ENCODE data around the gene SLC1A3.
A peak's percentile ranks its signal among the peaks of the same experiment; 100 is the strongest.

SLC1A3 gene

DNA sequence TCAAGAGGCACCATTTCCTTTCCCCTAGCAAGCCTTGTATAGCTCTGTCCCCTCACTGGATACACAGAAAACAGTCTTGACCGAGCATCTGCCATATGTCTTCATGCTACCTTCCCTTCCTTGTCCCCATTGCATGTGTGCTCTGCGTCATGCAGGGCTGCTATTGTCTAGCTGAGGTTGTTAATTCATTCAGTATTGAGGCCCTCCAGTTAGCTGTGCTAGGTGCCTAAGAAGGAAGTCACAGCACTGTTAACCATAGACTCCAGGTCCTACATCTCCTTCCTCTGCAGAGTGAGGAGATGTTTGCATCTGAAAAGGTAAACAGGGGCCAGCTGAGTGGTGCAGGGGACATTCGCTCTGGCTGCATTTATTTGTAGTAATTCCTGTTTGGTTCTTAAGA lies 48.2 kb downstream of the SLC1A3 start:
- no peak overlapping the region for H3K4me3 ChIP-seq (ENCODE audit: low read length)
- TF ChIP-seq, protein P1, sequence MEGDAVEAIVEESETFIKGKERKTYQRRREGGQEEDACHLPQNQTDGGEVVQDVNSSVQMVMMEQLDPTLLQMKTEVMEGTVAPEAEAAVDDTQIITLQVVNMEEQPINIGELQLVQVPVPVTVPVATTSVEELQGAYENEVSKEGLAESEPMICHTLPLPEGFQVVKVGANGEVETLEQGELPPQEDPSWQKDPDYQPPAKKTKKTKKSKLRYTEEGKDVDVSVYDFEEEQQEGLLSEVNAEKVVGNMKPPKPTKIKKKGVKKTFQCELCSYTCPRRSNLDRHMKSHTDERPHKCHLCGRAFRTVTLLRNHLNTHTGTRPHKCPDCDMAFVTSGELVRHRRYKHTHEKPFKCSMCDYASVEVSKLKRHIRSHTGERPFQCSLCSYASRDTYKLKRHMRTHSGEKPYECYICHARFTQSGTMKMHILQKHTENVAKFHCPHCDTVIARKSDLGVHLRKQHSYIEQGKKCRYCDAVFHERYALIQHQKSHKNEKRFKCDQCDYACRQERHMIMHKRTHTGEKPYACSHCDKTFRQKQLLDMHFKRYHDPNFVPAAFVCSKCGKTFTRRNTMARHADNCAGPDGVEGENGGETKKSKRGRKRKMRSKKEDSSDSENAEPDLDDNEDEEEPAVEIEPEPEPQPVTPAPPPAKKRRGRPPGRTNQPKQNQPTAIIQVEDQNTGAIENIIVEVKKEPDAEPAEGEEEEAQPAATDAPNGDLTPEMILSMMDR (IDR thresholded peaks at IDR 0.05; ENCODE audit: insufficient read depth, low read depth, low read length, missing control alignments) = no peak
- no peak for DNase-seq (ENCODE audit: low read depth)

DNA sequence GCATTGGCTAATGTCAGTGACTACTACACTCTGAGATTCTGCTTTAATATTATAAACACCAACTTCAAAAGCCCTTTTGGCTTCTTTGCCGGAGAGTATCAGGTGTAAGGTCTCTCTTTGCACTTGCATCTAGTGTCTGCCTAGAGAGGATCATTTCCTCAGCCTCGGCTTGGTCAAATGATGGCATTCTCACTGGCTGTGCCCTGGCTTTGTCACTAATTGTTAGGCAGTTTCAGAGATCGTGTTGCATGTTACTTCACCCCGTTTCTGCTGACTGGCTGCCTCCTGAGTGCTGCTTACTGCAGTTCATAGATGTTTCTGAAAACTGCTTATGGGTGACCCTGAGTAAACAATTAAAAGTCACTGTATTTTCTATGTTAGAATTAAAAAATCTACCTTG lies 48.8 kb downstream of the SLC1A3 start:
- TF ChIP-seq, protein P1 (IDR thresholded peaks at IDR 0.05; ENCODE audit: insufficient read depth, low read depth, low read length, missing control alignments) = no peak
- DNase-seq (ENCODE audit: low read depth) = peak; percentile 11
- no peak overlapping the region for H3K4me3 ChIP-seq (ENCODE audit: low read length)

DNA sequence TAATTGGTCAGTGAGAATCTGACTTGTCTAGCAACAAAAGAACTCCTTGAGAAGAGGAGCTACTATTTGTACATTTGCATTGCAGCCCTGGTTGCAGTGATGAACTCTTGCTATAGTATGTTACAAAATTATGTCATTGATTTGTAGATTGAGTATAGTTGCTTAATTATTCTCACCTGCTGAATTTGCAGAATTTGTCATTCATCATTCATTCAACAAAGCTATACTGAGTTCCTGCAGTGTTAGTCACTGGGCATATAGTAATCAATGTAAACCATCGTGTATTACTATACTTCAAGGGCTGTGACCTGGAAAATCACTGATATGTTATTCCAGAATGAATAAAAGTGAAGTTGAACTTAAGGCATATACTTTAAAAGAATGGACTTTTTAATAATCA lies 50.1 kb downstream of the SLC1A3 start:
- peak; percentile 78 for DNase-seq (ENCODE audit: low read depth)
- TF ChIP-seq, protein P1 (IDR thresholded peaks at IDR 0.05; ENCODE audit: insufficient read depth, low read depth, low read length, missing control alignments) = no peak
- no peak overlapping the region for H3K4me3 ChIP-seq (ENCODE audit: low read length)

DNA sequence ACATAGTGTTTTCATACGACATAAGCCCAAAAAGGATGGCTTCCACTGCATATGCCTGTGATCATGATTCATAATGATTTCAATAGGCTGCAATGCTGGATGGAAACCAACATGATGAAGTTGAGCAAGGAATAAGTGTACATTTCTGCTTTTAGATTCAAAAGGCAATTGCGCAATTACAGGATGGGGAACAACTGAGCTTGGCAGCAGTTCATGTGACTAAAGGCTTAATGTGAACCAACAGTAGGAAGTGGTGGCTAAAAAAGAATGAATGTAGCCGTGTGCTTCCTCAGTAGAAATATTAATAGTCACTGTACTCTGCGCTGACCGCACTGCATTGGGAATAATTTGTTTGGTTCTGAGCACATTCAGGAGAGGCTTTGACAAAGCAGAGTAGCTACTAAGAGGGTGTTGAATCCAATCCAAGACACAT lies 51.2 kb downstream of the SLC1A3 start:
- no peak overlapping the region for H3K4me3 ChIP-seq (ENCODE audit: low read length)
- peak; percentile 99 for DNase-seq (ENCODE audit: low read depth)
- TF ChIP-seq, protein P1 (IDR thresholded peaks at IDR 0.05; ENCODE audit: insufficient read depth, low read depth, low read length, missing control alignments) = no peak

DNA sequence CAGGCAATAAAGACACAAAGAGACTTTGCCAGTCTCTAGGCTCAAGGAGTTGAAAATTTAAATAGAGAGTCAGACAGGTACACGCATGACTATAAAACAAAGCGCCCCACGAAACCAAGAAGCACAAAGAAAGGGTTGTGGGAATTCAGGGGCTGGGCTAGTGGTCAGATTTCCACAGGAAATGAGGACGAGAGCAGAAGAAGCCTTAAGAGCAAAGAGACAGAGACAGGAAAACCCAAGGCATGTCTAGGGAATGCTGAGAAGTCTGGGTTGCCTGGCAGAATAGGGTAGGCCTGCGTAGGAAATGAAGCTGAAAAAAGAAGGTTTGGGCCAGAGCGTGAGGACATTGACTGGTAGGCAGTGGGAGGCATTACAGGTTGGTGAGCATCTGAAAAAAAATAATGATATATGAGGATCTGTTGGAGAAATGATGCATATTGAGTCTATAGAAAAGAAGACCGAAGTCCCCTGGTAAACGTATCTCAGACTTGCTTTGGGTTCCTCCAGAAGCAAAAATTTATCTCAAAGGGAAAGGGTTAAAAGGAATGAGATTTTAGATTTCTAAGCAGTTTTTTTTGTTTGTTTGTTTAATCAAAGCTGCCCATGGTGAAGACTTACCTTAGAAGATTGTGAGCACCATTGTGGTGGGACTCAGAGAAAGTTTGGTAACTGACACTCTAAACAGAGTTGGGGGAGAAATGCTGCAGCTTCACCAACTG lies 51.8 kb downstream of the SLC1A3 start:
- TF ChIP-seq, protein P1 (IDR thresholded peaks at IDR 0.05; ENCODE audit: insufficient read depth, low read depth, low read length, missing control alignments) = no peak
- DNase-seq (ENCODE audit: low read depth) = no peak
- H3K4me3 ChIP-seq (ENCODE audit: low read length) = no peak overlapping the region

DNA sequence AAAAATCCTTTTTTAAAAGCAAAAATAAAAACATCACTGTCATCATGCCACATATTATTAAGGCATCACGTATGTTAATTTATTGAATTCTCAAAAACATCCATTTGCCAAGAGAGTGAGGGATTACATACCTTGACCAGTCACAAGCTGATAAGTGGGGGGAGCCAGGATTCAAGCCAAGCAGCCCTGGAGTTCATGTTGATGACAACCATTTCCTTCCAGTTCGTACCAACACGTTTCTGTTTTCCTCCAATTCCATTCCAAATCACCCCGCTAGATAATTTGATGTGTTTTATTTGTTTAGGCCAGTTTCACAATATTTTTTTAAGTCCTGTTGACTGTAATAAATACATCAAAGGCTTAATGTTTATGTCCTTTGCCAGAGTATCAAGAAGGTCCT lies 53.0 kb downstream of the SLC1A3 start:
- no peak overlapping the region for H3K4me3 ChIP-seq (ENCODE audit: low read length)
- DNase-seq (ENCODE audit: low read depth) = peak; percentile 8
- TF ChIP-seq, protein P1 (IDR thresholded peaks at IDR 0.05; ENCODE audit: insufficient read depth, low read depth, low read length, missing control alignments) = no peak

All from epithelial cell of esophagus (primary cell).